ENCODE data around the gene C2orf42.

The C2orf42 gene

GRCh38 chr2:70211595-70211994 lies 20.8 kb upstream of the C2orf42 start:
- H3K4me1 ChIP-seq: no peaks in the 10 kb centered on the region
- no peak overlapping the region for H3K4me3 ChIP-seq
- H3K27ac ChIP-seq: no peak overlapping the region
- H3K27me3 ChIP-seq: no peaks in the 10 kb centered on the region
- TF ChIP-seq Cebpa-rat (IDR thresholded peaks at IDR 0.05): no peak
- H3K36me3 ChIP-seq: peaks cover 79 to 98% (median 90%) of the 10 kb centered on the region in 11 experiments
- H3K9me3 ChIP-seq (replicated peaks in 1 of 11): no peaks in the 10 kb centered on the region
- H3K9ac ChIP-seq: no peak overlapping the region
- H3K4me2 ChIP-seq: no peak overlapping the region
- peaks cover 0 to 9% (median 0%) of the 10 kb centered on the region in 11 experiments; a peak in 3 of 22 replicates for H4K20me1 ChIP-seq

- H3K27ac ChIP-seq: no peak overlapping the region
- H3K4me2 ChIP-seq: no peak overlapping the region
- no peaks in the 10 kb centered on the region for H3K27me3 ChIP-seq
- peaks cover 0 to 2% (median 0%) of the 10 kb centered on the region in 10 experiments; a peak in 1 of 20 replicates for H3K4me1 ChIP-seq
- H3K36me3 ChIP-seq: peaks cover 10 to 37% (median 22%) of the 10 kb centered on the region in 11 experiments; a peak in 20 of 22 replicates
- no peak for TF ChIP-seq Cebpa-rat (IDR thresholded peaks at IDR 0.05)
- H3K4me3 ChIP-seq: no peak overlapping the region
- H3K9ac ChIP-seq: no peak overlapping the region
- no peaks in the 10 kb centered on the region; a peak in 1 of 22 replicates for H4K20me1 ChIP-seq
- H3K9me3 ChIP-seq (replicated peaks in 1 of 11): no peaks in the 10 kb centered on the region; a peak in 1 of 22 replicates
Measured at GRCh38 chr2:70204452-70204851, 13.6 kb upstream of the C2orf42 start.

- no peaks in the 10 kb centered on the region; a peak in 1 of 22 replicates for H3K9me3 ChIP-seq (replicated peaks in 1 of 11)
- no peak for TF ChIP-seq Cebpa-rat (IDR thresholded peaks at IDR 0.05)
Measured at GRCh38 chr2:70203086-70203485, 12.3 kb upstream of the C2orf42 start.

GRCh38 chr2:70202236-70202806 lies 11.5 kb upstream of the C2orf42 start:
- H3K9ac ChIP-seq: no peak overlapping the region
- no peaks in the 10 kb centered on the region for H3K27me3 ChIP-seq
- H3K4me1 ChIP-seq: peaks cover 0 to 4% (median 0%) of the 10 kb centered on the region in 10 experiments; a peak in 1 of 20 replicates
- H3K36me3 ChIP-seq: peaks cover 0 to 18% (median 6%) of the 10 kb centered on the region in 11 experiments; a peak in 9 of 22 replicates
- no peak overlapping the region for H3K4me2 ChIP-seq
- no peaks in the 10 kb centered on the region; a peak in 1 of 22 replicates for H3K9me3 ChIP-seq (replicated peaks in 1 of 11)
- TF ChIP-seq Cebpa-rat (IDR thresholded peaks at IDR 0.05): no peak
- no peak overlapping the region for H3K27ac ChIP-seq
- no peak overlapping the region for H3K4me3 ChIP-seq
- H4K20me1 ChIP-seq: no peaks in the 10 kb centered on the region

More at GRCh38 chr2:70203086-70203485, 12.3 kb upstream of the C2orf42 start:
- Histone ChIP-seq H3K27ac (no peak overlapping the region), H3K4me2 (no peak overlapping the region), H3K9ac (no peak overlapping the region), H4K20me1 (no peaks in the 10 kb centered on the region), H3K36me3 (peaks cover 0 to 23% (median 10%) of the 10 kb centered on the region in 11 experiments; a peak in 18 of 22 replicates), H3K4me1 (peaks cover 0 to 4% (median 0%) of the 10 kb centered on the region in 10 experiments; a peak in 1 of 20 replicates), H3K4me3 (no peak overlapping the region), H3K27me3 (no peaks in the 10 kb centered on the region)

GRCh38 chr2:70201831-70202230 lies 11.0 kb upstream of the C2orf42 start:
- no peak overlapping the region for H3K4me2 ChIP-seq
- H3K27me3 ChIP-seq: no peaks in the 10 kb centered on the region
- TF ChIP-seq Cebpa-rat (IDR thresholded peaks at IDR 0.05): no peak
- H3K4me1 ChIP-seq: peaks cover 0 to 4% (median 0%) of the 10 kb centered on the region in 10 experiments; a peak in 1 of 20 replicates
- no peak overlapping the region for H3K9ac ChIP-seq
- peaks cover 0 to 13% (median 4%) of the 10 kb centered on the region in 11 experiments; a peak in 7 of 22 replicates for H3K36me3 ChIP-seq
- H3K9me3 ChIP-seq (replicated peaks in 1 of 11): no peaks in the 10 kb centered on the region; a peak in 1 of 22 replicates
- no peaks in the 10 kb centered on the region for H4K20me1 ChIP-seq
- no peak overlapping the region for H3K27ac ChIP-seq
- H3K4me3 ChIP-seq: no peak overlapping the region

GRCh38 chr2:70201225-70201768 lies 10.5 kb upstream of the C2orf42 start:
- Histone ChIP-seq H4K20me1 (no peaks in the 10 kb centered on the region), H3K4me3 (no peak overlapping the region), H3K4me1 (peaks cover 0 to 4% (median 0%) of the 10 kb centered on the region in 10 experiments; a peak in 1 of 20 replicates), H3K27me3 (no peaks in the 10 kb centered on the region), H3K36me3 (peaks cover 0 to 8% (median 3%) of the 10 kb centered on the region in 11 experiments; a peak in 3 of 22 replicates), H3K9ac (no peak overlapping the region), H3K4me2 (no peak overlapping the region), H3K9me3 (replicated peaks in 1 of 11) (no peaks in the 10 kb centered on the region; a peak in 1 of 22 replicates), H3K27ac (no peak overlapping the region)
- no peak for TF ChIP-seq Cebpa-rat (IDR thresholded peaks at IDR 0.05)

- Histone ChIP-seq H3K27ac (no peak overlapping the region), H4K20me1 (no peaks in the 10 kb centered on the region), H3K27me3 (no peaks in the 10 kb centered on the region), H3K4me1 (peaks cover 0 to 4% (median 0%) of the 10 kb centered on the region in 10 experiments; a peak in 1 of 20 replicates), H3K9ac (no peak overlapping the region), H3K36me3 (peaks cover 0 to 8% (median 0%) of the 10 kb centered on the region in 11 experiments; a peak in 3 of 22 replicates), H3K4me2 (no peak overlapping the region), H3K9me3 (replicated peaks in 1 of 11) (no peaks in the 10 kb centered on the region; a peak in 1 of 22 replicates), H3K4me3 (no peak overlapping the region)
- TF ChIP-seq Cebpa-rat (IDR thresholded peaks at IDR 0.05): no peak
Measured at GRCh38 chr2:70199320-70199864, 8.6 kb upstream of the C2orf42 start.

GRCh38 chr2:70192516-70192915 lies 1.7 kb upstream of the C2orf42 start:
- Histone ChIP-seq H3K9ac (no peak overlapping the region), H3K4me3 (no peak overlapping the region), H3K36me3 (no peaks in the 10 kb centered on the region), H3K9me3 (replicated peaks in 1 of 11) (no peaks in the 10 kb centered on the region), H3K27me3 (no peaks in the 10 kb centered on the region), H3K4me1 (peaks cover 3 to 13% (median 12%) of the 10 kb centered on the region in 10 experiments; a peak in 16 of 20 replicates), H3K4me2 (no peak overlapping the region), H3K27ac (no peak overlapping the region), H4K20me1 (no peaks in the 10 kb centered on the region)
- no peak for TF ChIP-seq Cebpa-rat (IDR thresholded peaks at IDR 0.05)

GRCh38 chr2:70191244-70191735 lies 471 bp upstream of the C2orf42 start:
- Histone ChIP-seq H4K20me1 (no peaks in the 10 kb centered on the region), H3K27me3 (no peaks in the 10 kb centered on the region), H3K36me3 (no peaks in the 10 kb centered on the region), H3K9me3 (replicated peaks in 1 of 11) (no peaks in the 10 kb centered on the region), H3K9ac (peak overlapping the region; percentile 88 to 99 (median 96)), H3K4me1 (peaks cover 3 to 13% (median 12%) of the 10 kb centered on the region in 10 experiments; a peak in 17 of 20 replicates), H3K4me2 (peak overlapping the region; percentile 54 to 86 (median 74)), H3K4me3 (peak overlapping the region; percentile 65 to 83 (median 72); a peak in 14 of 20 replicates), H3K27ac (peak overlapping the region; percentile 87 to 100 (median 96); a peak in 21 of 22 replicates)
- TF ChIP-seq Cebpa-rat (IDR thresholded peaks at IDR 0.05): no peak

Measured in BLaER1 treated with 17β-estradiol and CSF1 and Interleukin-3, amounts not matched to agents 10 nM and 100 nM (cell line).